ENCODE data around the gene ONECUT1.
A peak's percentile ranks its signal among the peaks of the same experiment; 100 is the strongest.

Gene ONECUT1

DNA sequence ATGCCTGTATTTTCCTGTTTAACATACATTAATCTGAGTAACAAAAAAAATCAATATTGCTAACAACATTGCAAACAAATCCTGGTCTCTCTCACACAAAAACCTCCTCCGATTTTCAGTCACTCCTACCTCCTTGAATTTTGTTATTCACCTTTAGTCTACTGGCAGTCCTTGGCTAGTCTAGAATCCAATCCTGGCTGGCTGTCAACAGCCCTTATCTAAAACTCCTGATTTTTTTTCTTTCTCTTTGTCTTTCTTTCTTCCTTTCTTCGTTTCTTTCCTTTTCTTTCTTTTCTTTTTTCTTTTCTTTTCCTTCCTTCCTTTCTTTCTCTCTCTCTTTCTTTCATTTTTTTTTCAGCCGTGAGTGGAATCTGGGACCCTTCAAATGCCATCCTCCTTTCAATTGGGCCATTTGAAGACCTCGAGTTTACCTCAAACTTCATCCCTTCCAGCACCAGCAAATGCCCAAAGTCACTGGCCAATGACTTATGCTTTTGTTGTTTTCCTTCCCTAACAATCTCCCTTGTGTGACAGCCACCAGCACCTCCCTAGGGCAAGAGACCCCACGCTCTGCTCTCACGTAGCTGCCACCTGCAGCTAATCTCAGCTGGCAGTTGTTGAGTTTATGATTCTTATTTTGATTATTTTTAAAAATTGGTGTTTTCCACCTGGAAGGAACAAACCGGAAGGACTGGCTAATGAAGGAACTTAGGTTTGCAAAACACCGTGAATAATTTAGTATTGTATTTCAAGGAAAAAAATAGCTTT, 6.8 kb upstream of the ONECUT1 start:
- H3K27ac ChIP-seq (ENCODE audit: low read depth, low read length): no peak overlapping the region
- H3K4me3 ChIP-seq (ENCODE audit: low read depth, low read length): no peak overlapping the region
- H3K36me3 ChIP-seq (ENCODE audit: control insufficient read depth, insufficient read depth, low read length): no peaks in the 10 kb centered on the region
- peaks cover 100% of the 10 kb centered on the region for H3K27me3 ChIP-seq (ENCODE audit: control insufficient read depth, insufficient read depth, low read length)
- H3K9ac ChIP-seq (ENCODE audit: low read depth, low read length): no peak overlapping the region
- peaks cover 85% of the 10 kb centered on the region for H3K4me1 ChIP-seq (ENCODE audit: control insufficient read depth, insufficient read depth, low read length)
- H3K9me3 ChIP-seq (ENCODE audit: control insufficient read depth, insufficient read depth, low read length): no peaks in the 10 kb centered on the region

DNA sequence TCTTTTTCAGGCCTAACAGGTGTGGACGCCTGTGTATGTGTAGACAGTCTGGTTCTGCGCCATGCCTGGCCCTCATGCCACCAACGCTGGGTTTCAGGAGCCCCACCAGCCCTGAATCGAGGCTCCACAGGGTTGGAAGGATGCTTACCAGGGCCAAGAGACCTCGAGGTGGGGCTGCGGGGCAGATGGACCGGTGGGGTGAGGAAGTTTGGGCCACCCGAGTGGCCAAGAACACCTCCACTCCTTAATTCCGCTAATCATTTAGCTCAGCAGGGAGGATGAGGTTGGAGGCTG, 6.0 kb upstream of the ONECUT1 start:
- peaks cover 86% of the 10 kb centered on the region for H3K4me1 ChIP-seq (ENCODE audit: control insufficient read depth, insufficient read depth, low read length)
- H3K36me3 ChIP-seq (ENCODE audit: control insufficient read depth, insufficient read depth, low read length): no peaks in the 10 kb centered on the region
- H3K9ac ChIP-seq (ENCODE audit: low read depth, low read length): no peak overlapping the region
- no peak overlapping the region for H3K4me3 ChIP-seq (ENCODE audit: low read depth, low read length)
- no peaks in the 10 kb centered on the region for H3K9me3 ChIP-seq (ENCODE audit: control insufficient read depth, insufficient read depth, low read length)
- H3K27ac ChIP-seq (ENCODE audit: low read depth, low read length): no peak overlapping the region
- H3K27me3 ChIP-seq (ENCODE audit: control insufficient read depth, insufficient read depth, low read length): peaks cover 100% of the 10 kb centered on the region

DNA sequence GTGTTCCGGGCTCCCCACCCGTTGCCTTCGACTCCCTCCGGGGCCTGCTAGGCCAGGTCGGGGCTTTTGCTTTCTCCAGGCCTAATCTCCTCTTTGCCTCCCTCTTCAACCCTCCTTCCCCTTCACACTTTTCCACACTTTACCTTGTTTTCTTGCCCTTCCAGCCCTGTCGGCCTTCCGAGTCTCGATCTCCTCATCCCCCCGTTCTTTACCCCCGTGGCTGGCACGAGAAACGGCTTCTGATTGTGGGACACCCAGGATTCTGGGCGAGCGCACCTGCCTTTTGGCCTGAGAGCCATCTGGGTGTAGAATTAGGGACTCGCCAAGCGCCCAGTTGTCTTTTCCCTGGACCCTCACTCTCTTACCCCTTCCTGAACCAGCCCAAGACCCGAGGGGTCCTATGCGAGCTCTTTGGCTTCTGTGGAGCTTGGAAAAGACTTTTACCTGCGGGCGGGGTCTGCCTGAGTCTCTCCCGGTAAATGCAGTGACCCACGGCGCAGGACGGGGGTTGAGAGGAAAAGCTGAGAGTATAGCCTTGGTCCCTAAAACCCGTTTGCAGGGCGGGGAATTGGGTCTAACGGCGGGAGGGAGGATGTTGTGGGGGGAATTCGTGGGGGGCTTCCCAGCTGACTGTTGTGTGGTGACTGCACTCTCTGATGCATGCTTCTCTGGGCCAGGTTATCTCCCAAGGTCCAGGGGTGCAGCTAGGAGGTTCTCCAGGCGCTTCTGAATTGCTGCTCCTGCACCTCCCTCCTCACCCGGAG, 5.5 kb upstream of the ONECUT1 start:
- H3K4me3 ChIP-seq (ENCODE audit: low read depth, low read length): no peak overlapping the region; the same call in 1 of the 2 replicates
- peaks cover 83% of the 10 kb centered on the region for H3K4me1 ChIP-seq (ENCODE audit: control insufficient read depth, insufficient read depth, low read length)
- no peak overlapping the region for H3K27ac ChIP-seq (ENCODE audit: low read depth, low read length)
- H3K9me3 ChIP-seq (ENCODE audit: control insufficient read depth, insufficient read depth, low read length): no peaks in the 10 kb centered on the region
- peaks cover 100% of the 10 kb centered on the region for H3K27me3 ChIP-seq (ENCODE audit: control insufficient read depth, insufficient read depth, low read length)
- no peaks in the 10 kb centered on the region for H3K36me3 ChIP-seq (ENCODE audit: control insufficient read depth, insufficient read depth, low read length)
- H3K9ac ChIP-seq (ENCODE audit: low read depth, low read length): no peak overlapping the region

DNA sequence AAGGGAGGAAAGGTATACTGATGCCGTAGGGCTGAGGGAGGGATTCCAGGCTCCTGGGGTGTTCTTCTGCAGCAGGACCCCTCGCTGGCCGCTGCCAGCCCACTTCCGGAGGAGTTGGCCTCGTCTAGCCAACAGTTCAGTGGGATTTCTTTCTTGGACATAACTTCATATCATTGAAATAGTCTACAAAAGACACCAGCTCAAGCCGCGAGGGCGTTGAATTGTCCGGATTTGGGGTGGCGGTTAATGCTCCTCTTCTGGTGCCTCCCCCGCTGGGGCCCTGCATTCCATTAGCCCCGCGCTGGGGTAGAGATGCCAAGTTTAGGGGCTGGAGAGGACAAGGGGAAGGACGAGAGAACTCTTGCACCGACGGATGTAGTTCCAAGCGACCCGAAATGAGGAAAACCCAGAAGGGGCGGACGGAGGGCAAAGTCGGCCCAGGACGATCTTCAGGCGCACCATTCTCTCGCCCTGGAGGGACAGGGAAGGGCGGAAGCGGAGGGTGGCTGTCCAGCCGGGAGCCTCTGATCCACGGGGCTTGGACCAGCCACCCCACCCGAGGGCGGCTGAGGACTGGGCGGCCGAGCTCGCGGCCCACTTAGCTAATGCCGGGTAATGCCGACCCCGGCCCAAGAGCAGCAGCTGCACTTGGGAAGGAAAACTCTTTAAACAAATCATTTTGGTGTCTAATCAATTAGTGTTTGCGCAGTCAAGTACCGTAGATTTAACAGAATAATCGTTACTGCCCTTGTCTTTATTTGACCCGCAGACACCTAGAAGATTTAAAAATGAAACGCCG, 4.7 kb upstream of the ONECUT1 start:
- Histone ChIP-seq H3K9ac (ENCODE audit: low read depth, low read length) (no peak overlapping the region), H3K27me3 (ENCODE audit: control insufficient read depth, insufficient read depth, low read length) (peaks cover 99% of the 10 kb centered on the region), H3K9me3 (ENCODE audit: control insufficient read depth, insufficient read depth, low read length) (no peaks in the 10 kb centered on the region), H3K27ac (ENCODE audit: low read depth, low read length) (no peak overlapping the region), H3K4me1 (ENCODE audit: control insufficient read depth, insufficient read depth, low read length) (peaks cover 84% of the 10 kb centered on the region), H3K4me3 (ENCODE audit: low read depth, low read length) (peak overlapping the region; percentile 30; the same call in 1 of the 2 replicates), H3K36me3 (ENCODE audit: control insufficient read depth, insufficient read depth, low read length) (no peaks in the 10 kb centered on the region)

DNA sequence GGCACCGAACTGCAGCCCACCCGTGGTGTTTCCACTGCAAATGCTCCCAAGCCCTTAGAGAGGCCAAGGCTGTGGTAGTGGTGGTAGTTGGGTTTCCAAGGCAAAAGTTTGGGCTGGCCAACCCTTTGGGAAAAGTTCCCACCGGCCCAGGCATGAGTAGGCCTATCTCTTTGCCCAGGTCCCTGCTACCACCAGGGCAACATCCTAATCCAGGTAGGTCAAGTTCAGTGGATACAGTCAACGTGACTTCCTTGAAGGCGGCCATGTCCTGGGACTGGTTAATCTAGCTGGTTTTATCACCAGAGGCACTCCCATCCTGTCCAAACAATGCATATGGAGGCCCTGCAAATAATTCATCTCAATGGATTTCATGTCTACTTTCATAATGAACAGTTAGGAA, 1.6 kb upstream of the ONECUT1 start:
- Histone ChIP-seq H3K9me3 (ENCODE audit: control insufficient read depth, insufficient read depth, low read length) (no peaks in the 10 kb centered on the region), H3K9ac (ENCODE audit: low read depth, low read length) (no peak overlapping the region), H3K27ac (ENCODE audit: low read depth, low read length) (no peak overlapping the region), H3K4me3 (ENCODE audit: low read depth, low read length) (peak overlapping the region; percentile 66), H3K36me3 (ENCODE audit: control insufficient read depth, insufficient read depth, low read length) (no peaks in the 10 kb centered on the region), H3K27me3 (ENCODE audit: control insufficient read depth, insufficient read depth, low read length) (peaks cover 99% of the 10 kb centered on the region), H3K4me1 (ENCODE audit: control insufficient read depth, insufficient read depth, low read length) (peaks cover 83% of the 10 kb centered on the region)

DNA sequence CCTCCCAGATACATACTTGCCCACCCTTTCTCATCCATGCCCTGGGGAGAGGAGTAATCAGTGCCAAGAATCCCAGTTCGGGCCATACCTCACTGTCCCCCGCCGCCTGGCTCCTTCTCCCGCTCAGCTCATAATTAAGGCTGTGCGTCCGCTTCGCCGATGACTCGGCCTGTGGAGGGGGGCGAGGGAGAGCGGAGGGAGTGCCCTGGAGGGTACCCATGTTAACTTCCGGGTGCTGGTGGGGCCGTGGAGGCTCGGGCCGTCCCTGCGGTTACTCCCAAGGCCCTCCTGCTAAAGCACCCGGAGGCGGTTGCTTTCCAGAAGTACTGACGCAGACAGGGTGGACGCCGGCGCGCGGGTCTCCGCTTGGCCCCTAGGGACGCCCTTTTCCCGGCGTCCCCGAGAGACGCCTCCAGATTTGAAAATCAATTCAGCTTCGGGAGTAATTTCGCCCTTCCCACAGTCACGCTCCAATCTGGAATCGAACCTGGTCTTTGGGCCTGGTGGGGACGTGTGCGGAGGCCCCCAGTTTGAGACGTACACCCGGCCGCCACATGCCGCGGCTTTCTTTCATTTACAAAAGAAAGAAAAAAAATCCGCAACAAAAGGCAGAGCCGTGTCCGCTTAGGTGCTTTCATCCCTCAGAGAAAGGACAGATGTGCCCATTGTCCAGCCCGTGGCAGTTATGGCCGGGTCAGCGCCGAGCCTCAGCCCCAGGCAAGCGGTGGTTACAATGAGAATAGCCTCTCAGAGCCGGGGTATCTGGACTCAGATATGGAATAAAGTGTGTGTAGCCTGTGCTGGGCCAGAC, 1.0 kb upstream of the ONECUT1 start:
- peaks cover 99% of the 10 kb centered on the region for H3K27me3 ChIP-seq (ENCODE audit: control insufficient read depth, insufficient read depth, low read length)
- peaks cover 83% of the 10 kb centered on the region for H3K4me1 ChIP-seq (ENCODE audit: control insufficient read depth, insufficient read depth, low read length)
- no peak overlapping the region for H3K27ac ChIP-seq (ENCODE audit: low read depth, low read length)
- no peaks in the 10 kb centered on the region for H3K36me3 ChIP-seq (ENCODE audit: control insufficient read depth, insufficient read depth, low read length)
- H3K9me3 ChIP-seq (ENCODE audit: control insufficient read depth, insufficient read depth, low read length): no peaks in the 10 kb centered on the region
- peak overlapping the region; percentile 66 for H3K4me3 ChIP-seq (ENCODE audit: low read depth, low read length)
- H3K9ac ChIP-seq (ENCODE audit: low read depth, low read length): no peak overlapping the region

DNA sequence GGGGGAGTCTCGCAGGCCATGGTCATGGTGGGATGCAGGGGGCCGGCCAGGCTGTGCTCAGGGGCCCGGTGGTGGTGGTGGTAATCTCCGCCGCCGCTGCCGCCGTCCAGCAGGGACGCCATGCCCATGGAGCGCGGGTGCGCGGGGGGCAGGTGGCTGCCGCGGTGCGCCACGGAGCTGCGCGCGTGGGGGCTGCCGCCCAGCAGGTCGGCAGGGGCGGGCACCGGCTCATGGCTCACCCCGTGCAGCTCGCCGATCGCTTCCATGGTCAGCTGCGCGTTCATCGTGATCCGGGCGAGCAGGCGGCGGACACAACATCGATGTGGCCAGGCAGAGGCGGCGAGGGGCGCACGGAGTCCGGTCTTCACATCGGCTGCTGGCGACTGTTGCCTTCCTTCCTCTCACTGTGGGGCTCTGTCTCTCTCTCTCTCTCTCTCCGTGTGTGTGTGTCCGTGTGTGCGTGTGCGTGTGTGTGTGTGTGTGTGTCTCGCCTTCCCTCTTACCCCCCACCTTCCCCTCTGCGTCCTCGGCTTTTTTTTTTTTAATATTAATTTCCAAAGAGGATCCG, 451 bp downstream of the ONECUT1 start:
- H3K36me3 ChIP-seq (ENCODE audit: control insufficient read depth, insufficient read depth, low read length): no peaks in the 10 kb centered on the region
- H3K4me3 ChIP-seq (ENCODE audit: low read depth, low read length): peak overlapping the region; percentile 66
- no peak overlapping the region for H3K9ac ChIP-seq (ENCODE audit: low read depth, low read length)
- peaks cover 78% of the 10 kb centered on the region for H3K4me1 ChIP-seq (ENCODE audit: control insufficient read depth, insufficient read depth, low read length)
- H3K27ac ChIP-seq (ENCODE audit: low read depth, low read length): no peak overlapping the region
- H3K27me3 ChIP-seq (ENCODE audit: control insufficient read depth, insufficient read depth, low read length): peaks cover 99% of the 10 kb centered on the region
- H3K9me3 ChIP-seq (ENCODE audit: control insufficient read depth, insufficient read depth, low read length): no peaks in the 10 kb centered on the region

DNA sequence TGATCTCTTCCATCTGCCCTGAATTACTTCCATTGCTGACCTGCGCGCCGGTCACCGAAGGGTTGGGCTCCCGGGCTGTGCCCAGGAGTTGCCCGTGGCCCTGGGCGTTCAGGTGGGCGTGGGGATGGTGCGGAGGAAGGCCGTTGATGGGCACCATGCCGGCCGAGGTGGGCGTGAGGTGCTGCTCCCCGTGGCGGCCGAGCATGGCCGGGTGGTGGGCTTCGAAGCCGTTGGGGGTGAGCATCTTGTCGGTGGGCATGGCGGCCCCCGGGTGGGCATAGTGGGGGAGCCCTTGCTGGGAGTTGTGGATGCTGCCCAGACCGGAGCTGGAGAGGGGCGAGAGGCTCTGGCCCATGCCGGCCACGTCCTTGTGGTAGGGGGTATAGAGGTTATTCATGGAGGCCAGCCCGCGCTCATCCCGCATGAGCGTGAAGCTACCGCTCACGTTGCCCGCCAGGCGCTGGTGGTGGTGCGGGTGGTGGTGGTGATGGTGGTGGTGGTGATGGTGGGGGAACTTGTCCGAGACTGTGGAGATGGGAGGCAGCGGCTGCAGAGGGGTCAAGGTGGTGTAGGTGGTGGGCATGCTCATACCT, 1.0 kb downstream of the ONECUT1 start:
- no peaks in the 10 kb centered on the region for H3K9me3 ChIP-seq (ENCODE audit: control insufficient read depth, insufficient read depth, low read length)
- peaks cover 79% of the 10 kb centered on the region for H3K4me1 ChIP-seq (ENCODE audit: control insufficient read depth, insufficient read depth, low read length)
- no peak overlapping the region for H3K9ac ChIP-seq (ENCODE audit: low read depth, low read length)
- no peak overlapping the region for H3K27ac ChIP-seq (ENCODE audit: low read depth, low read length)
- H3K27me3 ChIP-seq (ENCODE audit: control insufficient read depth, insufficient read depth, low read length): peaks cover 99% of the 10 kb centered on the region
- peak overlapping the region; percentile 66; the same call in 1 of the 2 replicates for H3K4me3 ChIP-seq (ENCODE audit: low read depth, low read length)
- H3K36me3 ChIP-seq (ENCODE audit: control insufficient read depth, insufficient read depth, low read length): no peaks in the 10 kb centered on the region

DNA sequence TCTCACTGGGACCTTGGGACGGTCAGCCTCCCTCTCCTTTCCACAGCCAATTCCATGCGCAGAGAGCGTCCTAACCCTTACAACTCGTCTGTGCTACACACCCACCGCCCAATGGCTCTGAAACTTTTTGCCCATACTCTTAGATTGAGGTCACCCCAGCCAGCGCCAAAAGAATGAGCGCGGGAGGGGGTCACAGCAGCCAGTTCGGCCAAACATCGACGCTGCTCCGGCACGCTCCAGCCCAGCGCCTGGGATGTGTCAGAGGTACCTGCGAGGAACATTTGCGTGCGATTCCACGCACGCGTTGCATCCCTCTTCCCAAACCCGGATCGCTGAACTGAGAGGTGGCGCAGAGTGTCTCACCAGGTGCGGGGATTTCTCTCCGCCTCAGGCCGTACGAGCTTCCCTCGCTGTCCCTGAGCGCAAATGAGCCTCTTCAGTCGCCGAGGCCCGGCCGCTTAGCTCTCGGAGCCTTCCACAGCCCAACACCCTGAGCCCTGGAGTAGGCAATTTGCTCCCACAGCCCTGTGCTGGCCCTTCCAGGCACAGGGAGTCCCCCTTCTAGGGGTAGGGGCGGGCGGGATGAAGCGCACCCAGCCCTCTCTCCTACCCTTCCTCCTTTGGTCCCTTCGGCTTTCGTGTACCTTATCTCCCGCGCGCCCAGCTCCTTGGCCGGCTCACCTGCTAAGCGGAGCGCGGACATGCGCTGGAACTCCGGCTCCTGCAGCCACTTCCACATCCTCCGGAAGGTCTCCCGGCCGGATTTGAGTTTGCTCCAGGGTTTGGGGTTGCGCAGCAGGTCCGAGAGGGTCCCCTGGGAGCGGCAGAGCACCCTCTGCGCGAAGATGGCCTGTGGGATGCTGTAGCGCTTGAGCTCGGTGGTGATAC, 1.8 kb downstream of the ONECUT1 start:
- no peaks in the 10 kb centered on the region for H3K9me3 ChIP-seq (ENCODE audit: control insufficient read depth, insufficient read depth, low read length)
- no peak overlapping the region for H3K27ac ChIP-seq (ENCODE audit: low read depth, low read length)
- no peak overlapping the region for H3K9ac ChIP-seq (ENCODE audit: low read depth, low read length)
- peak overlapping the region; percentile 25 for H3K4me3 ChIP-seq (ENCODE audit: low read depth, low read length)
- H3K36me3 ChIP-seq (ENCODE audit: control insufficient read depth, insufficient read depth, low read length): no peaks in the 10 kb centered on the region
- H3K27me3 ChIP-seq (ENCODE audit: control insufficient read depth, insufficient read depth, low read length): peaks cover 99% of the 10 kb centered on the region
- H3K4me1 ChIP-seq (ENCODE audit: control insufficient read depth, insufficient read depth, low read length): peaks cover 73% of the 10 kb centered on the region
